CD14-positive monocyte (primary cell): ENCODE measurements around the gene IQCF5. TPM values are rescaled to one million over a fixed set of nuclear protein-coding genes. Genes with fewer than 3 reads are reported as not detected.

Experiments used
- DNase-seq, 3 donors: peaks; one replicate each; pipeline ENCODE4 v3.0.0-alpha.2; 2011 to 2022
- H2AFZ ChIP-seq: 2 replicates; pipeline ENCODE4 v1.6.0; 2012; ENCODE audit warnings: mild to moderate bottlenecking, low read depth, low read length, inconsistent platforms; ENCODE audit not compliant: insufficient read depth, poor library complexity, severe bottlenecking
- H3K27ac ChIP-seq, 2 donors: 1 replicate in 1 of 2; 2 replicates in 1 of 2; pipeline ENCODE4 v1.5.1; 2012 to 2013; ENCODE audit warnings: low read length in 2 of 2, control low read depth in 1 of 2, inconsistent platforms in 1 of 2, low read depth in 1 of 2, mild to moderate bottlenecking in 1 of 2
- H3K27me3 ChIP-seq, 2 donors: one replicate each; pipeline versions ENCODE4 v1.6.0 to v1.6.1; 2011 to 2013; ENCODE audit warnings: low read length in 2 of 2; ENCODE audit not compliant: control insufficient read depth in 2 of 2, insufficient read depth in 2 of 2
- H3K36me3 ChIP-seq, 2 donors: replicated peaks in 1 of 2; 1 replicate in 1 of 2; 2 replicates in 1 of 2; pipeline versions ENCODE4 v1.5.1 to v1.6.1; 2012 to 2013; ENCODE audit warnings: low read length in 2 of 2, control low read depth in 1 of 2, inconsistent platforms in 1 of 2, mild to moderate bottlenecking in 1 of 2; ENCODE audit not compliant: insufficient read depth in 2 of 2, control insufficient read depth in 1 of 2
- H3K4me1 ChIP-seq, 2 donors: 1 replicate in 1 of 2; 2 replicates in 1 of 2; pipeline versions ENCODE4 v1.5.1 to v1.6.1; 2012 to 2013; ENCODE audit warnings: low read length in 2 of 2, control low read depth in 1 of 2, inconsistent platforms in 1 of 2, mild to moderate bottlenecking in 1 of 2, moderate library complexity in 1 of 2; ENCODE audit not compliant: insufficient read depth in 2 of 2, control insufficient read depth in 1 of 2
- H3K4me2 ChIP-seq: replicated peaks from 2 replicates; pipeline ENCODE3; 2012; ENCODE audit warnings: low read length, moderate library complexity, mild to moderate bottlenecking; ENCODE audit not compliant: poor library complexity, severe bottlenecking; ENCODE audit errors: extremely low read depth
- H3K4me3 ChIP-seq, 3 experiments: fragments of 200-600 bp in 1 of 3; sonication (generic) in 1 of 3; replicated peaks in 1 of 3; 1 replicate in 2 of 3; 2 replicates in 1 of 3; pipeline ENCODE4 v1.5.1; 2011 to 2013; ENCODE audit warnings: low read length in 3 of 3, mild to moderate bottlenecking in 3 of 3, control low read depth in 2 of 3, low read depth in 2 of 3, inconsistent platforms in 1 of 3, moderate library complexity in 1 of 3
- H3K79me2 ChIP-seq: 2 replicates; pipeline ENCODE4 v1.6.0; 2012; ENCODE audit warnings: mild to moderate bottlenecking, control low read depth, inconsistent platforms, low read length, moderate library complexity; ENCODE audit not compliant: insufficient read depth
- H3K9ac ChIP-seq: 2 replicates; pipeline ENCODE4 v1.6.0; 2017; ENCODE audit warnings: low read length, mild to moderate bottlenecking; ENCODE audit not compliant: insufficient read depth, poor library complexity, severe bottlenecking
- H3K9me3 ChIP-seq, 2 donors: replicated peaks in 1 of 2; 1 replicate in 1 of 2; 2 replicates in 1 of 2; pipeline versions ENCODE4 v1.5.1 to v1.6.1; 2012 to 2013; ENCODE audit warnings: low read length in 2 of 2, control low read depth in 1 of 2; ENCODE audit not compliant: control insufficient read depth in 1 of 2, insufficient read depth in 1 of 2
- H4K20me1 ChIP-seq: 2 replicates; pipeline ENCODE4 v1.6.0; 2012; ENCODE audit warnings: mild to moderate bottlenecking, low read length, control low read depth, moderate library complexity; ENCODE audit not compliant: insufficient read depth
- H3K27ac Mint-ChIP-seq, 7 donors: one replicate each; pipeline ENCODE4 v1.8.0; 2020; ENCODE audit warnings: mild to moderate bottlenecking in 7 of 7, mixed read lengths in 7 of 7, moderate library complexity in 6 of 7, inconsistent platforms in 2 of 7
- H3K27me3 Mint-ChIP-seq, 3 donors: one replicate each; pipeline ENCODE4 v1.8.0; 2021 to 2022; ENCODE audit warnings: low read depth in 3 of 3, mild to moderate bottlenecking in 3 of 3, mixed read lengths in 3 of 3, moderate library complexity in 3 of 3, inconsistent platforms in 1 of 3
- H3K36me3 Mint-ChIP-seq, 2 donors: one replicate each; pipeline ENCODE4 v1.8.0; 2020; ENCODE audit warnings: mixed read lengths in 2 of 2, inconsistent platforms in 1 of 2, mild to moderate bottlenecking in 1 of 2
- H3K4me1 Mint-ChIP-seq: one replicate; pipeline ENCODE4 v1.8.0; 2020; ENCODE audit warnings: mild to moderate bottlenecking, mixed read lengths
- H3K4me3 Mint-ChIP-seq, 2 donors: one replicate each; pipeline ENCODE4 v1.8.0; 2020; ENCODE audit warnings: mild to moderate bottlenecking in 2 of 2, mixed read lengths in 2 of 2, moderate library complexity in 1 of 2
- H3K9me3 Mint-ChIP-seq, 7 donors: one replicate each; pipeline ENCODE4 v1.8.0; 2020 to 2022; ENCODE audit warnings: mixed read lengths in 7 of 7, mild to moderate bottlenecking in 6 of 7, moderate library complexity in 6 of 7, inconsistent platforms in 2 of 7
- CTCF ChIP-seq: fragments of 200-600 bp; IDR thresholded peaks from one replicate; pipeline ENCODE4 v1.8.0; 2022; ENCODE audit warnings: antibody characterized with exemption, mild to moderate bottlenecking
- WGBS: methylation state at CpG from one replicate; pipeline ENCODE4 v1.1.5; 2013; ENCODE audit warnings: missing lambda C conversion rate; ENCODE audit not compliant: insufficient coverage; 5-methylcytosine and 5-hydroxymethylcytosine counted together
- intact Hi-C, 2 donors: fragments of 100-400 bp; cut with micrococcal nuclease; formaldehyde crosslinking; loops; one replicate each; pipeline versions ENCODE4 v1.15.0 to v1.15.1; 2023
- polyA plus RNA-seq, 3 donors: library from polyadenylated mRNA; depleted of rRNA in 1 of 3; unstranded in 2 of 3; stranded (reverse) in 1 of 3; fragments of 300-500 nt in 2 of 3; fragments of >200 nt in 1 of 3; fragmentation: Illumina TruSeq in 2 of 3; gene quantifications; 1 replicate in 2 of 3; 2 replicates in 1 of 3; pipeline ENCODE4 v1.2.3, GENCODE V29; 2012 to 2021

Gene IQCF5
- polyA plus RNA-seq, 3 donors: not detected

DNA sequence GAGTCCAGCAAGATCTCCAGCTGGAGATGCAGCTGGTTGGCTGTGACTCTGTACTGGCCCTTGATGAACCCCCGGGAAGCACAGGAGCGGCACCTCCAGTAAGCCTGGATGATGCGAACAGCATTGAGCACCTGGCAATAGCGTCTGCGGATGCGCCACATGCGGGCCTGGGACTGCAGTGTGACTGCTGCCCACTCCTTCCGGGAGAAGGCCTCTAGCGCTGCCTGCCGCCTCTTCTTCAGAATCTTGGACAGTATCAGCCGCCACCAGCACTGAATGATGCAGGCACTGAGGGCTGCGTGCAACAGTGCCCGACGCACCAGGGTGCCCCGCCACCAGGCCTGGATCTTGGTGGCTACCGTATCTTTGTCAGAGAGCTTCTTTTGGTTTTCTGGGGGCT lies 19.5 kb upstream of the IQCF5 start:
- no peak overlapping the region for H3K4me3 ChIP-seq
- Mint-ChIP-seq H3K27me3 (peaks cover 15 to 33% (median 32%) of the 10 kb centered on the region in 3 donors), H3K27ac (no peak overlapping the region)

GRCh38 chr3:51894391-51894790 lies 19.0 kb upstream of the IQCF5 start:
- no peak overlapping the region for H3K27ac ChIP-seq
- Mint-ChIP-seq H3K4me3 (no peak overlapping the region), H3K27ac (no peak overlapping the region), H3K27me3 (peaks cover 16 to 34% (median 33%) of the 10 kb centered on the region in 3 donors), H3K4me1 (no peaks in the 10 kb centered on the region), H3K36me3 (no peaks in the 10 kb centered on the region), H3K9me3 (peaks cover 0 to 4% (median 0%) of the 10 kb centered on the region in 7 donors)
- H4K20me1 ChIP-seq: no peaks in the 10 kb centered on the region
- H3K4me3 ChIP-seq: no peak overlapping the region
- no peaks in the 10 kb centered on the region for H3K36me3 ChIP-seq
- H3K9me3 ChIP-seq: no peaks in the 10 kb centered on the region
- no peak for DNase-seq
- intact Hi-C loops: no loop called here
- H3K4me1 ChIP-seq: no peaks in the 10 kb centered on the region
- H3K4me2 ChIP-seq: no peak overlapping the region
- H3K79me2 ChIP-seq: no peaks in the 10 kb centered on the region
- H2AFZ ChIP-seq: no peak overlapping the region
- H3K27me3 ChIP-seq: peaks cover 0 to 7% of the 10 kb centered on the region in 2 donors
- 100% methylated on average over 2 of the region's 4 CpGs for WGBS
- H3K9ac ChIP-seq: no peak overlapping the region
- no peak for TF ChIP-seq CTCF

More for the DNA sequence above, 19.5 kb upstream of the IQCF5 start:
- Mint-ChIP-seq H3K36me3 (no peaks in the 10 kb centered on the region), H3K4me1 (no peaks in the 10 kb centered on the region), H3K9me3 (peaks cover 0 to 4% (median 0%) of the 10 kb centered on the region in 7 donors), H3K4me3 (no peak overlapping the region)
- H3K9me3 ChIP-seq: no peaks in the 10 kb centered on the region
- 97% methylated on average over 16 of the region's 16 CpGs for WGBS
- no peaks in the 10 kb centered on the region for H3K79me2 ChIP-seq
- H3K36me3 ChIP-seq: no peaks in the 10 kb centered on the region
- H2AFZ ChIP-seq: no peak overlapping the region
- H3K27me3 ChIP-seq: peaks cover 0 to 7% of the 10 kb centered on the region in 2 donors
- H4K20me1 ChIP-seq: no peaks in the 10 kb centered on the region
- intact Hi-C loops: no loop called here
- H3K4me2 ChIP-seq: no peak overlapping the region
- H3K4me1 ChIP-seq: no peaks in the 10 kb centered on the region
- H3K27ac ChIP-seq: no peak overlapping the region
- TF ChIP-seq CTCF: no peak
- no peak overlapping the region for H3K9ac ChIP-seq
- no peak for DNase-seq
